HepG2 (cell line): ENCODE data around the gene CNTD1. TPM values are rescaled to one million over a fixed set of nuclear protein-coding genes. Genes with fewer than 3 reads are reported as not detected.

Experiments used
- DPF2 ChIP-seq: sonication (generic); formaldehyde crosslinking; IDR thresholded peaks from 2 replicates; pipeline ENCODE4 v1.4.0; 2020; ENCODE audit warnings: mild to moderate bottlenecking, low read depth, missing genetic modification reagents, borderline replicate concordance
- EEA1 ChIP-seq: sonication (generic); formaldehyde crosslinking; IDR thresholded peaks from 2 replicates; pipeline ENCODE4 v1.5.1; 2020; ENCODE audit warnings: mild to moderate bottlenecking, missing genetic modification reagents, borderline replicate concordance
- HMG20B ChIP-seq: conservative IDR thresholded peaks from 2 replicates; pipeline ENCODE4 v1.6.1; 2016; ENCODE audit warnings: missing genetic modification reagents, missing compliant biosample characterization
- HOXD1 ChIP-seq: sonication (generic); formaldehyde crosslinking; IDR thresholded peaks from 2 replicates; pipeline ENCODE4 v1.5.0; 2020; ENCODE audit warnings: missing genetic modification reagents
- NCOA5 ChIP-seq: sonication (generic); formaldehyde crosslinking; IDR thresholded peaks from 2 replicates; pipeline ENCODE4 v1.4.0; 2020; ENCODE audit warnings: missing genetic modification reagents
- NFIB ChIP-seq: sonication (generic); formaldehyde crosslinking; IDR thresholded peaks from 2 replicates; pipeline ENCODE4 v1.9.0; 2021; ENCODE audit warnings: missing genetic modification reagents, mild to moderate bottlenecking, borderline replicate concordance
- NFYC ChIP-seq: IDR thresholded peaks from 2 replicates; pipeline ENCODE4 v1.6.1; 2016; ENCODE audit warnings: missing genetic modification reagents, missing compliant biosample characterization
- NR1H2 ChIP-seq: sonication (generic); formaldehyde crosslinking; IDR thresholded peaks from 2 replicates; pipeline ENCODE4 v1.8.1; 2022; ENCODE audit warnings: low read depth, missing genetic modification reagents, borderline replicate concordance
- PITX1 ChIP-seq: sonication (generic); formaldehyde crosslinking; IDR thresholded peaks from 2 replicates; pipeline ENCODE4 v1.5.1; 2020; ENCODE audit warnings: mild to moderate bottlenecking, missing genetic modification reagents
- REXO4 ChIP-seq: sonication (generic); formaldehyde crosslinking; IDR thresholded peaks from 2 replicates; pipeline ENCODE4 v1.8.0; 2022; ENCODE audit warnings: missing genetic modification reagents, mild to moderate bottlenecking, borderline replicate concordance
- SOX13 ChIP-seq, 3 experiments: fragments of 450-650 bp in 1 of 3; sonication (generic) in 1 of 3; formaldehyde crosslinking in 1 of 3; IDR thresholded peaks in 2 of 3; conservative IDR thresholded peaks in 1 of 3; 2 replicates each; pipeline versions ENCODE4 v1.5.0 to v1.6.1; 2016 to 2020; ENCODE audit warnings: antibody characterized with exemption in 1 of 3, mild to moderate bottlenecking in 1 of 3, missing compliant biosample characterization in 1 of 3, missing genetic modification reagents in 1 of 3, moderate library complexity in 1 of 3
- SUZ12 ChIP-seq: fragments of 150-350 bp; IDR thresholded peaks from 2 replicates; pipeline ENCODE4 v1.6.1; 2014; ENCODE audit warnings: low read depth, low read length
- ZBTB42 ChIP-seq: sonication (generic); formaldehyde crosslinking; IDR thresholded peaks from 2 replicates; pipeline ENCODE4 v1.5.0; 2020; ENCODE audit warnings: mild to moderate bottlenecking, missing genetic modification reagents
- ZNF12 ChIP-seq: sonication (generic); formaldehyde crosslinking; IDR thresholded peaks from 2 replicates; pipeline ENCODE4 v1.5.0; 2020; ENCODE audit warnings: missing genetic modification reagents
- ZNF501 ChIP-seq: sonication (generic); formaldehyde crosslinking; IDR thresholded peaks from 2 replicates; pipeline ENCODE4 v1.5.1; 2020; ENCODE audit warnings: mild to moderate bottlenecking, moderate library complexity, missing genetic modification reagents
- polyA plus RNA-seq, 8 experiments: library from polyadenylated mRNA; depleted of rRNA in 3 of 8; stranded (reverse) in 7 of 8; unstranded in 1 of 8; fragments of >200 nt; fragmentation: Illumina TruSeq in 4 of 8; extraction: Trizol in 4 of 8; gene quantifications; 2 replicates each; pipeline versions ENCODE4 v1.2.1 to v1.2.3, GENCODE V29; 2011 to 2016; ENCODE audit warnings: low read depth in 4 of 8, missing spikeins in 1 of 8, mixed read lengths in 1 of 8; ENCODE audit not compliant: insufficient read depth in 1 of 8
- total RNA-seq, 5 experiments: library from RNA; depleted of rRNA; stranded (reverse); fragments of >200 nt; fragmentation: Illumina TruSeq; extraction: Trizol; gene quantifications; 2 replicates each; pipeline ENCODE4 v1.2.3, GENCODE V29; 2016; ENCODE audit warnings: low read depth in 1 of 5
- TF ChIP-seq, protein P1 (sequence below): sonication (generic); formaldehyde crosslinking; IDR thresholded peaks from 2 replicates; pipeline ENCODE4 v1.8.1; 2023; ENCODE audit warnings: mild to moderate bottlenecking, inconsistent platforms, moderate library complexity, missing genetic modification reagents, borderline replicate concordance
- TF ChIP-seq, protein P2 (sequence below): sonication (generic); formaldehyde crosslinking; IDR thresholded peaks from 2 replicates; pipeline ENCODE4 v1.8.1; 2023; ENCODE audit warnings: mild to moderate bottlenecking, moderate library complexity, missing genetic modification reagents
- TF ChIP-seq, protein P3 (sequence below): sonication (generic); formaldehyde crosslinking; IDR thresholded peaks from 2 replicates; pipeline ENCODE4 v1.4.0; 2020; ENCODE audit warnings: missing genetic modification reagents, mild to moderate bottlenecking, borderline replicate concordance
- TF ChIP-seq, protein P4 (sequence below): sonication (generic); formaldehyde crosslinking; IDR thresholded peaks from 2 replicates; pipeline ENCODE4 v1.8.0; 2022; ENCODE audit warnings: mild to moderate bottlenecking, missing genetic modification reagents, borderline replicate concordance
- TF ChIP-seq, protein P5 (sequence below): IDR thresholded peaks from 2 replicates; pipeline ENCODE4 v1.6.1; 2016; ENCODE audit warnings: missing compliant biosample characterization, missing genetic modification reagents, borderline replicate concordance

The CNTD1 gene
- total and polyA plus RNA-seq, 2 of the 13 experiments (the other 11 are each of a cell fraction or from before 2014, with no cell fraction given): 0.11 to 0.15 TPM

DNA sequence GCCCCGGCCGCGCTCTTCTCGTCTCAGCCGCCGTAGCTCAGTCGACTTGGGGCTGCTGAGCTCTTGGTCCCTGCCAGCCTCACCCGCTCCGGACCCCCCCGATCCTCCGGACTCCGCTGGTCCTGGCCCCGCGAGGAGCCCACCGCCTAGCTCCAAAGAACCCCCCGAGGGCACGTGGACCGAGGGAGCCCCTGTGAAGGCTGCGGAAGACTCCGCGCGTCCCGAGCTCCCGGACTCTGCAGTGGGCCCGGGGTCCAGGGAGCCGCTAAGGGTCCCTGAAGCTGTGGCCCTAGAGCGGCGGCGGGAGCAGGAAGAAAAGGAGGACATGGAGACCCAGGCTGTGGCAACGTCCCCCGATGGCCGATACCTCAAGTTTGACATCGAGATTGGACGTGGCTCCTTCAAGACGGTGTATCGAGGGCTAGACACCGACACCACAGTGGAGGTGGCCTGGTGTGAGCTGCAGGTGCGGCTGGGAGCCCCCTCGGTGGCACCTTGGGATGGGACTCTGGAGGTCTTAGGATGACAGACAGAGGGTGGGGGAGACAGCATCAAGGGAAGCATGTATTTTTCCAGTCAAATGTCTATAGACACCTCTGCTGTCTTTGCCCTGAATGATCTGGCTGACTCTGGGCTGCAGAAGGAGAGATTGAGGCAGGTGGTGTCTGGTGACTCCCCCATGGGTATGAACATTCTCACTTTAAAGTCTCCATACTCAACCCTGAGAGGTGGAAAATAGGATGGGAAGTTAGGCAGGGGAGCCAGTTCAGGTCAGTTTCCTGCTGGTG is 17.6 kb upstream of the CNTD1 start (continued):
- TF ChIP-seq, protein P1, sequence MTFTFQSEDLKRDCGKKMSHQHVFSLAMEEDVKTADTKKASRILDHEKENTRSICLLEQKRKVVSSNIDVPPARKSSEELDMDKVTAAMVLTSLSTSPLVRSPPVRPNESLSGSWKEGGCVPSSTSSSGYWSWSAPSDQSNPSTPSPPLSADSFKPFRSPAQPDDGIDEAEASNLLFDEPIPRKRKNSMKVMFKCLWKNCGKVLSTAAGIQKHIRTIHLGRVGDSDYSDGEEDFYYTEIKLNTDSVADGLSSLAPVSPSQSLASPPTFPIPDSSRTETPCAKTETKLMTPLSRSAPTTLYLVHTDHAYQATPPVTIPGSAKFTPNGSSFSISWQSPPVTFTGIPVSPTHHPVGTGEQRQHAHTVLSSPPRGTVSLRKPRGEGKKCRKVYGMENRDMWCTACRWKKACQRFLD (CRISPR knock-in tag): 0 out of 2 replicates have a peak, but pooled peaks have one; percentile 13
- TF ChIP-seq ZNF501 (CRISPR knock-in tag): peak; percentile 45
- TF ChIP-seq, protein P2, sequence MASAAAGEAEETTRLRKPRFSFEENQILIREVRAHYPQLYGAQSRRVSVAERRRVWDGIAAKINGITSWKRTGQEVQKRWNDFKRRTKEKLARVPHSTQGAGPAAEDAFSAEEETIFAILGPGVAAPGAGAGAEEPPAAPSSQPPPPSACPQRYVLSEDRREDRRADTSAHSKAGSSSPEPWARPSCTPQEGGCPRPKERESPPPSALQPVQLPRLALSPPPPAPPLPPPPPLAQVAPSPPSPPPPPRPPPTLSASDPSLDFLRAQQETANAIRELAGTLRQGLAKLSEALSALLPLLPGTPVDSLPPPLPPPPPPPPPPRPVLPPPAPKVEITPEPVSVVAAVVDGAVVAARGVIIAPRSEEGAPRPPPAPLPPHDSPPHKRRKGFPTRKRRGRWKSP (CRISPR knock-in tag): 0 out of 2 replicates have a peak, but pooled peaks have one; percentile 24
- TF ChIP-seq EEA1 (CRISPR knock-in tag): peak; percentile 80; the same call in 1 of the 2 replicates
- TF ChIP-seq, protein P3, sequence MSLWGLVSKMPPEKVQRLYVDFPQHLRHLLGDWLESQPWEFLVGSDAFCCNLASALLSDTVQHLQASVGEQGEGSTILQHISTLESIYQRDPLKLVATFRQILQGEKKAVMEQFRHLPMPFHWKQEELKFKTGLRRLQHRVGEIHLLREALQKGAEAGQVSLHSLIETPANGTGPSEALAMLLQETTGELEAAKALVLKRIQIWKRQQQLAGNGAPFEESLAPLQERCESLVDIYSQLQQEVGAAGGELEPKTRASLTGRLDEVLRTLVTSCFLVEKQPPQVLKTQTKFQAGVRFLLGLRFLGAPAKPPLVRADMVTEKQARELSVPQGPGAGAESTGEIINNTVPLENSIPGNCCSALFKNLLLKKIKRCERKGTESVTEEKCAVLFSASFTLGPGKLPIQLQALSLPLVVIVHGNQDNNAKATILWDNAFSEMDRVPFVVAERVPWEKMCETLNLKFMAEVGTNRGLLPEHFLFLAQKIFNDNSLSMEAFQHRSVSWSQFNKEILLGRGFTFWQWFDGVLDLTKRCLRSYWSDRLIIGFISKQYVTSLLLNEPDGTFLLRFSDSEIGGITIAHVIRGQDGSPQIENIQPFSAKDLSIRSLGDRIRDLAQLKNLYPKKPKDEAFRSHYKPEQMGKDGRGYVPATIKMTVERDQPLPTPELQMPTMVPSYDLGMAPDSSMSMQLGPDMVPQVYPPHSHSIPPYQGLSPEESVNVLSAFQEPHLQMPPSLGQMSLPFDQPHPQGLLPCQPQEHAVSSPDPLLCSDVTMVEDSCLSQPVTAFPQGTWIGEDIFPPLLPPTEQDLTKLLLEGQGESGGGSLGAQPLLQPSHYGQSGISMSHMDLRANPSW (CRISPR knock-in tag): peak; percentile 65; the same call in 1 of the 2 replicates
- peak; percentile 7; the same call in 1 of the 2 replicates for TF ChIP-seq ZNF12 (CRISPR knock-in tag)
- TF ChIP-seq PITX1 (CRISPR knock-in tag): 0 out of 2 replicates have a peak, but pooled peaks have one; percentile 10
- TF ChIP-seq NR1H2 (CRISPR knock-in tag): no peak
- no peak for TF ChIP-seq NFYC (CRISPR knock-in tag)
- TF ChIP-seq NFIB (CRISPR knock-in tag): no peak
- TF ChIP-seq HMG20B (CRISPR knock-in tag): 0 out of 2 replicates have a peak, but pooled peaks have one; percentile 22
- TF ChIP-seq, protein P4, sequence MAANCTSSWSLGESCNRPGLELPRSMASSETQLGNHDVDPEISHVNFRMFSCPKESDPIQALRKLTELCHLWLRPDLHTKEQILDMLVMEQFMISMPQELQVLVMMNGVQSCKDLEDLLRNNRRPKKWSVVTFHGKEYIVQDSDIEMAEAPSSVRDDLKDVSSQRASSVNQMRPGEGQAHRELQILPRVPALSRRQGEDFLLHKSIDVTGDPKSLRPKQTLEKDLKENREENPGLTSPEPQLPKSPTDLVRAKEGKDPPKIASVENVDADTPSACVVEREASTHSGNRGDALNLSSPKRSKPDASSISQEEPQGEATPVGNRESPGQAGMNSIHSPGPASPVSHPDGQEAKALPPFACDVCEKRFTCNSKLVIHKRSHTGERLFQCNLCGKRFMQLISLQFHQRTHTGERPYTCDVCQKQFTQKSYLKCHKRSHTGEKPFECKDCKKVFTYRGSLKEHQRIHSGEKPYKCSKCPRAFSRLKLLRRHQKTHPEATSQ (CRISPR knock-in tag): no peak
- 0 out of 2 replicates have a peak, but pooled peaks have one; percentile 41 for TF ChIP-seq DPF2 (CRISPR knock-in tag)
- TF ChIP-seq HOXD1 (CRISPR knock-in tag): no peak
- TF ChIP-seq, protein P5, sequence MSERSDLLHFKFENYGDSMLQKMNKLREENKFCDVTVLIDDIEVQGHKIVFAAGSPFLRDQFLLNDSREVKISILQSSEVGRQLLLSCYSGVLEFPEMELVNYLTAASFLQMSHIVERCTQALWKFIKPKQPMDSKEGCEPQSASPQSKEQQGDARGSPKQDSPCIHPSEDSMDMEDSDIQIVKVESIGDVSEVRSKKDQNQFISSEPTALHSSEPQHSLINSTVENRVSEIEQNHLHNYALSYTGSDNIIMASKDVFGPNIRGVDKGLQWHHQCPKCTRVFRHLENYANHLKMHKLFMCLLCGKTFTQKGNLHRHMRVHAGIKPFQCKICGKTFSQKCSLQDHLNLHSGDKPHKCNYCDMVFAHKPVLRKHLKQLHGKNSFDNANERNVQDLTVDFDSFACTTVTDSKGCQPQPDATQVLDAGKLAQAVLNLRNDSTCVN (CRISPR knock-in tag): 0 out of 2 replicates have a peak, but pooled peaks have one; percentile 13
- TF ChIP-seq ZBTB42: no peak
- no peak for TF ChIP-seq REXO4 (CRISPR knock-in tag)
- TF ChIP-seq SUZ12: no peak
- no peak for TF ChIP-seq NCOA5 (CRISPR knock-in tag)
- TF ChIP-seq SOX13 (IDR thresholded peaks at IDR 0.05): no peak
- TF ChIP-seq SOX13 (CRISPR knock-in tag; conservative IDR thresholded peaks at IDR 0.05 in 1 of 2, IDR thresholded peaks at IDR 0.05 in 1 of 2): no peak
